GM08714 (cell line): ENCODE results near the gene CCT5.
"Not testable (repeated sequence)": the region's sequence is repeated elsewhere in the genome, so short reads cannot be mapped to it uniquely, and the experiment has no call there.

Experiments used
- H3K4me3 ChIP-seq: fragments of 200-500 bp; sonication (Bioruptor generic); 2 replicates; pipeline ENCODE4 v1.5.1; 2014; ENCODE audit warnings: mild to moderate bottlenecking, low read length, inconsistent platforms
- ZNF274 ChIP-seq: IDR thresholded peaks from 2 replicates; pipeline ENCODE4 v1.6.1; 2012; ENCODE audit warnings: mild to moderate bottlenecking, low read depth, low read length

Gene CCT5

GRCh38 chr5:10278658-10279279 is 28.7 kb downstream of the CCT5 start:
- no peak overlapping the region for H3K4me3 ChIP-seq
- no peak for TF ChIP-seq ZNF274

- TF ChIP-seq ZNF274 = no peak
- H3K4me3 ChIP-seq = no peak overlapping the region
These were observed 29.2 kb downstream of the CCT5 start for GRCh38 chr5:10279328-10279727.

GRCh38 chr5:10279925-10280720 is 30.0 kb downstream of the CCT5 start:
- no peak overlapping the region for H3K4me3 ChIP-seq
- no peak for TF ChIP-seq ZNF274

GRCh38 chr5:10283927-10284635 is 34.0 kb downstream of the CCT5 start:
- no peak overlapping the region for H3K4me3 ChIP-seq

GRCh38 chr5:10285362-10285761 is 35.3 kb downstream of the CCT5 start:
- not testable (repeated sequence) for H3K4me3 ChIP-seq

More at GRCh38 chr5:10283927-10284635, 34.0 kb downstream of the CCT5 start:
- TF ChIP-seq ZNF274 = no peak

- no peak overlapping the region for H3K4me3 ChIP-seq
- no peak for TF ChIP-seq ZNF274
These were observed 36.2 kb downstream of the CCT5 start for GRCh38 chr5:10286162-10286861.

GRCh38 chr5:10286862-10287227 is 36.8 kb downstream of the CCT5 start:
- no peak overlapping the region for H3K4me3 ChIP-seq
- no peak for TF ChIP-seq ZNF274

- no peak overlapping the region for H3K4me3 ChIP-seq
- TF ChIP-seq ZNF274 = no peak
These were observed 38.6 kb downstream of the CCT5 start for GRCh38 chr5:10288592-10289219.

GRCh38 chr5:10289353-10289752 is 39.3 kb downstream of the CCT5 start:
- no peak for TF ChIP-seq ZNF274
- no peak overlapping the region for H3K4me3 ChIP-seq

GRCh38 chr5:10289991-10290390 is 39.9 kb downstream of the CCT5 start:
- no peak overlapping the region for H3K4me3 ChIP-seq
- TF ChIP-seq ZNF274 = no peak

GRCh38 chr5:10290438-10290837 is 40.4 kb downstream of the CCT5 start:
- H3K4me3 ChIP-seq = no peak overlapping the region
- no peak for TF ChIP-seq ZNF274

GRCh38 chr5:10291692-10292339 is 41.7 kb downstream of the CCT5 start:
- no peak for TF ChIP-seq ZNF274
- H3K4me3 ChIP-seq = no peak overlapping the region

GRCh38 chr5:10293907-10294662 is 44.0 kb downstream of the CCT5 start:
- no peak for TF ChIP-seq ZNF274
- H3K4me3 ChIP-seq = no peak overlapping the region
